H1 (cell line): Measurements from ENCODE around the gene HGFAC. TPM values are rescaled to one million over a fixed set of nuclear protein-coding genes. Genes with fewer than 3 reads are reported as not detected.

Source experiments
- CTCF ChIA-PET: fragments of 300-600 bp; sonication (Branson Sonifier 250); formaldehyde crosslinking; loops from one replicate; lab custom pipeline; 2021; ENCODE audit not compliant: partially characterized antibody; lab: Charles Lee
- POLR2A ChIA-PET: fragments of 300-600 bp; sonication (Branson Sonifier 250); formaldehyde crosslinking; loops from one replicate; lab custom pipeline; 2021; ENCODE audit warnings: inconsistent platforms; ENCODE audit not compliant: partially characterized antibody; lab: Charles Lee
- DNase-seq, 2 experiments: peaks; one replicate each; pipeline versions ENCODE4 v3.0.0 to v3.0.0-alpha.2; 2010 to 2022; ENCODE audit warnings: low spot score in 2 of 2, low read depth in 1 of 2, mixed read lengths in 1 of 2
- FAIRE-seq: peaks from 2 replicates; lab custom pipeline; 2011; peaks lifted over from hg19 to GRCh38; lab: Jason Lieb, UNC
- H2AFZ ChIP-seq: 2 replicates; pipeline ENCODE4 v1.8.1; 2012; ENCODE audit warnings: low read length, inconsistent platforms
- H2AK5ac ChIP-seq: 2 replicates; pipeline ENCODE4 v1.6.1; 2013; ENCODE audit warnings: low read depth, low read length
- H2BK120ac ChIP-seq: replicated peaks from 2 replicates; pipeline ENCODE3; 2013; ENCODE audit warnings: low read depth, low read length, inconsistent platforms
- H2BK12ac ChIP-seq: 2 replicates; pipeline ENCODE4 v1.6.1; 2013; ENCODE audit warnings: low read depth, low read length
- H2BK15ac ChIP-seq: 2 replicates; pipeline ENCODE4 v1.6.1; 2013; ENCODE audit warnings: low read length
- H2BK20ac ChIP-seq: 2 replicates; pipeline ENCODE4 v1.6.1; 2013; ENCODE audit warnings: low read length
- H2BK5ac ChIP-seq: 2 replicates; pipeline ENCODE4 v1.6.1; 2013; ENCODE audit warnings: low read depth, low read length
- H3K14ac ChIP-seq: 2 replicates; pipeline ENCODE4 v1.6.1; 2013; ENCODE audit warnings: inconsistent platforms; ENCODE audit not compliant: insufficient read length
- H3K18ac ChIP-seq: 2 replicates; pipeline ENCODE4 v1.6.1; 2013; ENCODE audit warnings: low read length; ENCODE audit errors: extremely low read depth
- H3K23ac ChIP-seq: 2 replicates; pipeline ENCODE4 v1.6.1; 2013; ENCODE audit warnings: inconsistent platforms; ENCODE audit not compliant: insufficient read length
- H3K23me2 ChIP-seq: 2 replicates; pipeline ENCODE4 v1.6.1; 2013; ENCODE audit warnings: low read depth, low read length
- H3K27ac ChIP-seq: 2 replicates; pipeline ENCODE4 v1.6.1; 2011; ENCODE audit warnings: low read depth, low read length, inconsistent platforms
- H3K27me3 ChIP-seq, 4 experiments: replicated peaks in 1 of 4; 1 replicate in 1 of 4; 2 replicates in 3 of 4; pipeline versions ENCODE4 v1.6.1 to v1.8.1; 2011 to 2013; ENCODE audit warnings: low read length in 3 of 4, mild to moderate bottlenecking in 3 of 4, inconsistent platforms in 2 of 4, mixed read lengths in 2 of 4, moderate library complexity in 1 of 4; ENCODE audit not compliant: control insufficient read depth in 3 of 4, insufficient read depth in 3 of 4; ENCODE audit errors: extremely low read depth in 1 of 4
- H3K36me3 ChIP-seq, 4 experiments: 2 replicates each; pipeline versions ENCODE4 v1.6.1 to v1.8.1; 2011 to 2013; ENCODE audit warnings: mild to moderate bottlenecking in 4 of 4, low read length in 3 of 4, moderate library complexity in 2 of 4, control low read depth in 1 of 4, inconsistent platforms in 1 of 4; ENCODE audit not compliant: insufficient read depth in 4 of 4, control insufficient read depth in 2 of 4
- H3K4ac ChIP-seq: replicated peaks from 2 replicates; pipeline ENCODE3; 2013; ENCODE audit warnings: low read length, low read depth, mixed read lengths, inconsistent platforms; ENCODE audit not compliant: insufficient read length
- H3K4me1 ChIP-seq, 4 experiments: replicated peaks in 1 of 4; 1 replicate in 1 of 4; 2 replicates in 3 of 4; pipeline versions ENCODE4 v1.6.1 to v1.8.1; 2011 to 2013; ENCODE audit warnings: low read length in 3 of 4, inconsistent platforms in 2 of 4, mixed read lengths in 1 of 4; ENCODE audit not compliant: insufficient read depth in 4 of 4, control insufficient read depth in 3 of 4
- H3K4me2 ChIP-seq, 2 experiments: 2 replicates each; pipeline versions ENCODE4 v1.6.1 to v1.8.1; 2011 to 2013; ENCODE audit warnings: low read depth in 2 of 2, low read length in 2 of 2, control low read depth in 1 of 2, inconsistent platforms in 1 of 2, mild to moderate bottlenecking in 1 of 2; ENCODE audit not compliant: insufficient read depth in 1 of 2
- H3K4me3 ChIP-seq, 4 experiments: fragments of 200-600, 300-600 bp in 1 of 4; sonication (generic), shearing (Covaris generic), sonication (Bioruptor Twin) in 1 of 4; 2 replicates each; pipeline versions ENCODE4 v1.5.1 to v1.8.1; 2011 to 2016; ENCODE audit warnings: low read length in 4 of 4, low read depth in 3 of 4, control low read depth in 2 of 4, inconsistent platforms in 2 of 4, mild to moderate bottlenecking in 2 of 4, mixed read lengths in 1 of 4, moderate library complexity in 1 of 4; ENCODE audit not compliant: insufficient read depth in 2 of 4; ENCODE audit errors: extremely low read depth in 1 of 4
- H3K56ac ChIP-seq: replicated peaks from 2 replicates; pipeline ENCODE3; 2013; ENCODE audit warnings: low read depth, mild to moderate bottlenecking, mixed read lengths, low read length, inconsistent platforms; ENCODE audit not compliant: insufficient read length
- H3K79me1 ChIP-seq: 2 replicates; pipeline ENCODE4 v1.6.1; 2013; ENCODE audit warnings: low read depth, low read length, control low read depth
- H3K79me2 ChIP-seq, 2 experiments: 2 replicates each; pipeline versions ENCODE4 v1.6.1 to v1.8.1; 2012 to 2013; ENCODE audit warnings: low read length in 2 of 2, mild to moderate bottlenecking in 2 of 2, inconsistent platforms in 1 of 2; ENCODE audit not compliant: insufficient read depth in 2 of 2, control insufficient read depth in 1 of 2
- H3K9ac ChIP-seq, 4 experiments: replicated peaks in 1 of 4; 1 replicate in 1 of 4; 2 replicates in 3 of 4; pipeline versions ENCODE4 v1.6.1 to v1.8.1; 2011 to 2013; ENCODE audit warnings: low read depth in 3 of 4, low read length in 3 of 4, control low read depth in 2 of 4, mild to moderate bottlenecking in 2 of 4, moderate library complexity in 2 of 4, inconsistent platforms in 1 of 4; ENCODE audit errors: extremely low read depth in 1 of 4
- H3K9me3 ChIP-seq, 2 experiments: 2 replicates each; pipeline versions ENCODE4 v1.6.1 to v1.8.1; 2012 to 2013; ENCODE audit warnings: mild to moderate bottlenecking in 2 of 2, moderate library complexity in 2 of 2, control low read depth in 1 of 2, inconsistent platforms in 1 of 2, low read depth in 1 of 2, low read length in 1 of 2, mixed read lengths in 1 of 2; ENCODE audit not compliant: insufficient read depth in 2 of 2
- H4K20me1 ChIP-seq, 2 experiments: replicated peaks in 1 of 2; 2 replicates each; pipeline versions ENCODE3 to v1.8.1; 2011 to 2013; ENCODE audit warnings: inconsistent platforms in 2 of 2, low read length in 2 of 2, mild to moderate bottlenecking in 1 of 2; ENCODE audit not compliant: insufficient read depth in 2 of 2, control insufficient read depth in 1 of 2
- H4K5ac ChIP-seq: 2 replicates; pipeline ENCODE4 v1.6.1; 2013; ENCODE audit warnings: low read length, low read depth, mixed read lengths, inconsistent platforms; ENCODE audit not compliant: insufficient read length
- H4K8ac ChIP-seq: 2 replicates; pipeline ENCODE4 v1.8.0; 2013; ENCODE audit warnings: mild to moderate bottlenecking, moderate library complexity, low read length, inconsistent platforms; ENCODE audit not compliant: insufficient read depth; ENCODE audit errors: extremely low read depth
- H4K91ac ChIP-seq: replicated peaks from 2 replicates; pipeline ENCODE3; 2013; ENCODE audit warnings: low read length, mixed read lengths, inconsistent platforms; ENCODE audit not compliant: insufficient read length
- CHD2 ChIP-seq: IDR thresholded peaks from 2 replicates; pipeline ENCODE4 v1.6.1; 2012; ENCODE audit warnings: low read length, improper control_type of control experiment
- whole genome bisulfite sequencing, 2 experiments: shearing (Covaris generic) in 1 of 2; methylation state at CpG; one replicate each; pipeline versions ENCODE4 v1.1.6 to v1.1.7; 2013 to 2015; ENCODE audit warnings: low lambda C conversion rate in 2 of 2, mixed read lengths in 2 of 2, inconsistent platforms in 1 of 2, low coverage in 1 of 2, missing lambda C conversion rate in 1 of 2; ENCODE audit not compliant: insufficient replicate concordance in 2 of 2, insufficient coverage in 1 of 2, insufficient read length in 1 of 2; ENCODE audit errors: extremely low coverage in 1 of 2, missing lambda C conversion rate in 1 of 2; 5-methylcytosine and 5-hydroxymethylcytosine counted together
- polyA plus RNA-seq, 7 experiments: library from polyadenylated mRNA; depleted of rRNA in 3 of 7; stranded (reverse) in 5 of 7; unstranded in 2 of 7; fragments of >200 nt in 5 of 7; fragments of 200-250 nt in 2 of 7; gene quantifications; 1 replicate in 5 of 7; 2 replicates in 1 of 7; 4 replicates in 1 of 7; pipeline versions ENCODE4 v1.2.1 to v1.2.3, GENCODE V29; 2011 to 2013; ENCODE audit warnings: missing spikeins in 2 of 7, mixed read lengths in 2 of 7
- total RNA-seq: library from RNA; stranded (reverse); fragmentation: NEBNext Ultra II Directional; extraction: Animal tissue kit (Norgen Biotek cat#: 25700); gene quantifications from 2 replicates; pipeline ENCODE4 v1.2.1, GENCODE V29; 2021

The HGFAC gene
- total and polyA plus RNA-seq, 2 of the 8 experiments (the other 6 are each of a cell fraction or from before 2014, with no cell fraction given) = 0.14 to 0.15 TPM

GRCh38 chr4:3432381-3432790, 9.4 kb upstream of the HGFAC start:
- Histone ChIP-seq H3K18ac (no peak overlapping the region), H3K4ac (no peak overlapping the region), H3K4me3 (no peak overlapping the region), H4K8ac (no peak overlapping the region), H3K27me3 (no peaks in the 10 kb centered on the region; a peak in 1 of 7 replicates), H4K91ac (no peak overlapping the region), H3K9ac (no peak overlapping the region), H2BK5ac (no peak overlapping the region), H4K5ac (no peak overlapping the region), H2BK120ac (no peak overlapping the region), H2AK5ac (no peak overlapping the region), H2BK20ac (no peak overlapping the region), H3K56ac (no peak overlapping the region), H3K27ac (no peak overlapping the region), H3K4me1 (peaks cover 0 to 5% (median 2%) of the 10 kb centered on the region in 4 experiments; a peak in 3 of 7 replicates), H3K36me3 (no peaks in the 10 kb centered on the region), H3K79me1 (no peaks in the 10 kb centered on the region)
- no peak for FAIRE-seq
- CTCF ChIA-PET = interaction anchor here (1.3 to 2.1 kb wide), 3 partner anchors 11 to 86 kb away, joined by 6 to 7 read pairs (median 7); no protein-coding TSS in a partner anchor
- WGBS, 2 experiments = 92% methylated on average over 16 of the region's 16 CpGs; no CpG with 5 or more reads in 1 of the 2 experiments
- TF ChIP-seq CHD2 = no peak
- TF ChIP-seq, all 59 proteins: peak for 0
- H2BK12ac ChIP-seq = no peak overlapping the region
- no peak overlapping the region for H2BK15ac ChIP-seq
- H3K23ac ChIP-seq = no peak overlapping the region
- H4K20me1 ChIP-seq = peaks cover 0 to 5% of the 10 kb centered on the region in 2 experiments
- H3K79me2 ChIP-seq = no peaks in the 10 kb centered on the region
- H3K4me2 ChIP-seq = no peak overlapping the region
- no peak overlapping the region for H2AFZ ChIP-seq
- POLR2A ChIA-PET = no interaction called here
- H3K9me3 ChIP-seq = no peaks in the 10 kb centered on the region
- no peaks in the 10 kb centered on the region for H3K23me2 ChIP-seq
- no peak overlapping the region for H3K14ac ChIP-seq
- DNase-seq = no peak
